ENCODE data around the gene CARMIL1. TPM values are rescaled to one million over a fixed set of nuclear protein-coding genes. Genes with fewer than 3 reads are reported as not detected.

CARMIL1 gene
- total RNA-seq (2021; fragmentation: NEBNext Ultra II Directional; extraction: Animal tissue kit (Norgen Biotek cat#: 25700)) (39.0 and 40.4 TPM in 2 replicates), polyA plus RNA-seq (2011; rRNA removed) (10.7 and 20.3 TPM in 2 replicates), polyA minus RNA-seq (2011; rRNA and poly(A)+ RNA removed) (25.0 and 40.8 TPM in 2 replicates)
- polyA plus RNA-seq (2011; cell fraction: cytosol; rRNA removed): 16.5 TPM
- polyA plus RNA-seq (2011; cell fraction: nucleus; rRNA removed): 9.9 TPM
- polyA plus RNA-seq (2012, experiment 1 of 2): 19.1 to 39.0 TPM (median 24.0 TPM) in 4 replicates
- polyA plus RNA-seq (2012, experiment 2 of 2): 4.7 TPM
- 22.8 TPM for polyA plus RNA-seq (2013, experiment 1 of 2)
- polyA plus RNA-seq (2013, experiment 2 of 2): 22.6 TPM
- polyA minus RNA-seq (2011; cell fraction: cytosol; rRNA and poly(A)+ RNA removed): 23.8 TPM
- polyA minus RNA-seq (2011; cell fraction: nucleus; rRNA and poly(A)+ RNA removed): 34.7 TPM
- long read RNA-seq, experiment 1, partial matches to known transcripts: 9 of 13 reads
- long read RNA-seq, experiment 1, other reads (novel, unspliced or antisense): 4 of 13 reads
- long read RNA-seq, experiment 2, partial matches to known transcripts: 0 of 1 reads
- long read RNA-seq, experiment 2, other reads (novel, unspliced or antisense): 1 of 1 reads

DNA sequence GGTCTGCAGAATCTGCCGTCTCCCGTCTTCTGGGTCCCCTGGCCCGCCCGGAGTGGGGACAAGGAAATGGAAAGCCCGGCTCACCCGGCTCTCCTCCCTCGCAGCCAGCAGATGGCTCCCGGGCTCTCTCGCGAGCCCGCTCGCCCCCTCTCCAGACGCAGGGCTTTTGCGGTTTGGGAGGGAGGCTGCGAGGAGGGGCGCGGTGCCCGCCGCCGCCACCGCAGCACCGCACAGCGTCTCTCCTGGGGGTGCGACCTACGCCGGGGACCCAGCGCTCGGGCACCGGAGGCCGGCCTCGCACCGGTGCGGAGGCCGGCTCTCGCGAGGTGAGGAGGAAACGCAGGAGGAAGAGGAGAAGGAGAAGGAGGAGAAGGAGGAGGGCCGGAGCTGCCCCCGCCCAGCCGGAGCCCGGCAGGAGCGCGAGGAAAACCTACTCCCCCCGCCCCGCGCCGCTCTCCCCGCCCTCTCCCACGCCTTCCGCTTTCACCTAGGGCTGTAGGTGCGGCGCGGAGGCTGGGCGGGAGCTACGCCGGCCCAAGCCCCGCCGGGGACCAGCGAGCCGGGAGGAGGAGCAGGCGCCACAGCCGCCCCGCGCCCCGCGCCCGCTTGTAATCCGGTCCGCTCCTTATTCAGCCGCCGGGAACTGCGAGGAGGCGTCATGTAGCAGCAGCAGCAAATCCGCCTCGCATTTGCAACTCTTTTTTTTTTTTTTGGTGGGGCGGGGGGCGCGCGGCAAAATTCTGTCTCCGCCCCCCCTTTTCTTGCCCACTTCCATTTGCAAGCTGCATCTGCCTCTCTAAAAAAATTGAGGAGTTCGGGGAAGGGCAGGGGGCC lies at the start of gene CARMIL1:
Gene CARMIL1 (plus strand): TSS at position 461 of the 834 bp plus-strand sequence. CDS start 422 bp downstream, outside the sequence.
- H4K5ac ChIP-seq (ENCODE audit: insufficient read length, low read depth, low read length): peak within 1 kb of the TSS; percentile 87
- no peak for FAIRE-seq
- 0% methylated on average over 54 of the region's 81 CpGs; no CpG with 5 or more reads in 1 of the 2 experiments for WGBS, 2 experiments (ENCODE audit: extremely low coverage in 1 of 2, insufficient coverage in 1 of 2, insufficient read length in 1 of 2, insufficient replicate concordance in 2 of 2, low coverage in 1 of 2, low lambda C conversion rate in 2 of 2, missing lambda C conversion rate in 1 of 2)
- no peak within 1 kb of the TSS for H2AK5ac ChIP-seq (ENCODE audit: low read depth, low read length)
- no peaks in the 10 kb centered on the region for H3K9me3 ChIP-seq (ENCODE audit: insufficient read depth in 2 of 2, low read depth in 1 of 2, low read length in 1 of 2)
- peak within 1 kb of the TSS; percentile 91 to 95 (median 94) for H3K4me3 ChIP-seq (ENCODE audit: extremely low read depth in 1 of 4, insufficient read depth in 2 of 4, low read depth in 3 of 4, low read length in 4 of 4)
- H3K4me1 ChIP-seq (replicated peaks in 1 of 4; ENCODE audit: control insufficient read depth in 3 of 4, insufficient read depth in 4 of 4, low read length in 3 of 4): peaks cover 4 to 9% (median 6%) of the 10 kb centered on the region in 4 experiments; a peak in 6 of 7 replicates
- H2BK5ac ChIP-seq (ENCODE audit: low read depth, low read length): peak within 1 kb of the TSS; percentile 29; the same call in 1 of the 2 replicates
- H3K79me2 ChIP-seq (ENCODE audit: control insufficient read depth in 1 of 2, insufficient read depth in 2 of 2, low read length in 2 of 2): peaks cover 3 to 41% of the 10 kb centered on the region in 2 experiments; a peak in 3 of 4 replicates
- no peak within 1 kb of the TSS for H2BK12ac ChIP-seq (ENCODE audit: low read depth, low read length)
- peak within 1 kb of the TSS; percentile 46 for H3K4ac ChIP-seq (replicated peaks; ENCODE audit: insufficient read length, low read depth, low read length)
- H3K56ac ChIP-seq (replicated peaks; ENCODE audit: insufficient read length, low read depth, low read length): peak within 1 kb of the TSS; percentile 62
- H3K23me2 ChIP-seq (ENCODE audit: low read depth, low read length): peaks cover 11% of the 10 kb centered on the region
- H2BK20ac ChIP-seq (ENCODE audit: low read length): no peak within 1 kb of the TSS
- peak within 1 kb of the TSS; percentile 89 for H2AFZ ChIP-seq (ENCODE audit: low read length)
- no peaks in the 10 kb centered on the region for H3K27me3 ChIP-seq (replicated peaks in 1 of 4; ENCODE audit: control insufficient read depth in 3 of 4, extremely low read depth in 1 of 4, insufficient read depth in 3 of 4, low read length in 3 of 4)
- H3K27ac ChIP-seq (ENCODE audit: low read depth, low read length): peak within 1 kb of the TSS; percentile 58; the same call in 1 of the 2 replicates
- CTCF ChIA-PET (ENCODE audit: partially characterized antibody): interaction anchor here (0.6 to 3.1 kb wide), 39 partner anchors 8 to 326 kb away, joined by 3 to 38 read pairs (median 5); no protein-coding TSS in a partner anchor
- no peak within 1 kb of the TSS for H3K23ac ChIP-seq (ENCODE audit: insufficient read length)
- H4K8ac ChIP-seq (ENCODE audit: extremely low read depth, insufficient read depth, low read length): peak within 1 kb of the TSS; percentile 42; the same call in 1 of the 2 replicates
- peak within 1 kb of the TSS; percentile 90 to 99 for H3K4me2 ChIP-seq (ENCODE audit: insufficient read depth in 1 of 2, low read depth in 2 of 2, low read length in 2 of 2)
- no peaks in the 10 kb centered on the region for H3K36me3 ChIP-seq (ENCODE audit: control insufficient read depth in 2 of 4, insufficient read depth in 4 of 4, low read length in 3 of 4)
- peak within 1 kb of the TSS; percentile 52 to 80 (median 65) for H3K9ac ChIP-seq (replicated peaks in 1 of 4; ENCODE audit: extremely low read depth in 1 of 4, low read depth in 3 of 4, low read length in 3 of 4)
- peak within 1 kb of the TSS; percentile 63 for H4K91ac ChIP-seq (replicated peaks; ENCODE audit: insufficient read length, low read length)
- peak; percentile 53 to 87 for DNase-seq (ENCODE audit: low read depth in 1 of 2, low spot score in 2 of 2)
- H4K20me1 ChIP-seq (replicated peaks in 1 of 2; ENCODE audit: control insufficient read depth in 1 of 2, insufficient read depth in 2 of 2, low read length in 2 of 2): no peaks in the 10 kb centered on the region
- peaks cover 4% of the 10 kb centered on the region; the same call in 1 of the 2 replicates for H3K79me1 ChIP-seq (ENCODE audit: low read depth, low read length)
- peak within 1 kb of the TSS; percentile 25 for H2BK120ac ChIP-seq (replicated peaks; ENCODE audit: low read depth, low read length)
- H3K18ac ChIP-seq (ENCODE audit: extremely low read depth, low read length): peak within 1 kb of the TSS; percentile 57
- POLR2A ChIA-PET (ENCODE audit: partially characterized antibody): interaction anchor here (0.7 to 2.8 kb wide), 13 partner anchors 9 to 273 kb away, joined by 3 to 10 read pairs (median 3); no protein-coding TSS in a partner anchor
- H3K14ac ChIP-seq (ENCODE audit: insufficient read length): peak within 1 kb of the TSS; percentile 16
- no peak within 1 kb of the TSS; the same call in 1 of the 2 replicates for H2BK15ac ChIP-seq (ENCODE audit: low read length)
- TF ChIP-seq TCF12 (IDR thresholded peaks at IDR 0.05; ENCODE audit: low read depth, low read length) (no peak), SP2 (IDR thresholded peaks at IDR 0.05; ENCODE audit: low read length) (no peak), SIN3A (conservative IDR thresholded peaks at IDR 0.05 in 1 of 2, IDR thresholded peaks at IDR 0.05 in 1 of 2; ENCODE audit: low read depth in 1 of 2, low read length in 2 of 2) (peak; percentile 11 to 29; a peak in 1 of 4 replicates), CBX5 (IDR thresholded peaks at IDR 0.05; ENCODE audit: low read depth, low read length) (no peak), HDAC2 (IDR thresholded peaks at IDR 0.05; ENCODE audit: borderline replicate concordance in 1 of 2, low read depth in 2 of 2, low read length in 2 of 2) (0 out of 4 replicates have a peak, but pooled peaks of 1 of the 2 experiments have one; percentile 13)
- TF ChIP-seq, protein P1, sequence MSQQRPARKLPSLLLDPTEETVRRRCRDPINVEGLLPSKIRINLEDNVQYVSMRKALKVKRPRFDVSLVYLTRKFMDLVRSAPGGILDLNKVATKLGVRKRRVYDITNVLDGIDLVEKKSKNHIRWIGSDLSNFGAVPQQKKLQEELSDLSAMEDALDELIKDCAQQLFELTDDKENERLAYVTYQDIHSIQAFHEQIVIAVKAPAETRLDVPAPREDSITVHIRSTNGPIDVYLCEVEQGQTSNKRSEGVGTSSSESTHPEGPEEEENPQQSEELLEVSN (IDR thresholded peaks at IDR 0.05): peak; percentile 20

All from H1 (cell line).